Choroid plexus epithelial cell (primary cell): ENCODE measurements around the gene SCP2.
A peak's percentile ranks its signal among the peaks of the same experiment; 100 is the strongest.

Experiments used
- DNase-seq: peaks from one replicate; pipeline ENCODE4 v3.0.0-alpha.2; 2010; ENCODE audit warnings: low read depth
- H3K4me3 ChIP-seq: 2 replicates; pipeline ENCODE4 v1.5.1; 2011; ENCODE audit warnings: low read depth, mild to moderate bottlenecking, control low read depth, low read length, moderate library complexity
- TF ChIP-seq, protein P1 (sequence below): conservative IDR thresholded peaks from 2 replicates; pipeline ENCODE4 v1.5.1; 2011; ENCODE audit warnings: low read depth, mild to moderate bottlenecking, control low read depth, inconsistent platforms, low read length, moderate library complexity

Gene SCP2

DNA sequence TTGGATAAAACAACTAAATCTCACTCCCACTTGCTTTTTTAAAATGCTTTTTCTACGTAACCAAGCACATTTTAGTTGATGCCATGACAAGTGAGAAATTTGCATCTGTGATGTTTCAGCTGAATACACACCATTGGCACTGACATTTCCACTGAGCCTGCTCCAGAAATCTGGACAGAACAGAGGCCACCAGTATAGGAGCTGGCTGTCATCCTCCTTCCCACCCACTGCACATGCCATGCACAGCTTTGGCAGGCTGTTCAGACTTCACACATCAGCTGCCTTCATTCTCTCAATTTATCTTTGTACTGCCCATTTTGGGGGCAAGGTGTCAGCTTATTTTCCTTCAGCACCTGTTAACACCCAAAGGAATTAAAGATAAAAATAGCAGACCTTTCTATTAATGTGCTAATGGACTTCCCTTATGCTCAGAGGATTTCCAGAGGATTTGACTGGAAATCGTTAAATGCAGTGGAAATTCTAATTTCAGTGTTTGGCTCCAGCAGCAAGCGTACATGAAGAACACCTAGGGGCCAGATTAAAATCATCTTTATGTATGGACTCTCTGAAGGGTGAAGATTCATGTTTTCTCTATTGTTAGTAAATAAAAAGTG, 122.0 kb downstream of the SCP2 start:
- TF ChIP-seq, protein P1, sequence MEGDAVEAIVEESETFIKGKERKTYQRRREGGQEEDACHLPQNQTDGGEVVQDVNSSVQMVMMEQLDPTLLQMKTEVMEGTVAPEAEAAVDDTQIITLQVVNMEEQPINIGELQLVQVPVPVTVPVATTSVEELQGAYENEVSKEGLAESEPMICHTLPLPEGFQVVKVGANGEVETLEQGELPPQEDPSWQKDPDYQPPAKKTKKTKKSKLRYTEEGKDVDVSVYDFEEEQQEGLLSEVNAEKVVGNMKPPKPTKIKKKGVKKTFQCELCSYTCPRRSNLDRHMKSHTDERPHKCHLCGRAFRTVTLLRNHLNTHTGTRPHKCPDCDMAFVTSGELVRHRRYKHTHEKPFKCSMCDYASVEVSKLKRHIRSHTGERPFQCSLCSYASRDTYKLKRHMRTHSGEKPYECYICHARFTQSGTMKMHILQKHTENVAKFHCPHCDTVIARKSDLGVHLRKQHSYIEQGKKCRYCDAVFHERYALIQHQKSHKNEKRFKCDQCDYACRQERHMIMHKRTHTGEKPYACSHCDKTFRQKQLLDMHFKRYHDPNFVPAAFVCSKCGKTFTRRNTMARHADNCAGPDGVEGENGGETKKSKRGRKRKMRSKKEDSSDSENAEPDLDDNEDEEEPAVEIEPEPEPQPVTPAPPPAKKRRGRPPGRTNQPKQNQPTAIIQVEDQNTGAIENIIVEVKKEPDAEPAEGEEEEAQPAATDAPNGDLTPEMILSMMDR = no peak
- H3K4me3 ChIP-seq = no peak overlapping the region
- DNase-seq = no peak

DNA sequence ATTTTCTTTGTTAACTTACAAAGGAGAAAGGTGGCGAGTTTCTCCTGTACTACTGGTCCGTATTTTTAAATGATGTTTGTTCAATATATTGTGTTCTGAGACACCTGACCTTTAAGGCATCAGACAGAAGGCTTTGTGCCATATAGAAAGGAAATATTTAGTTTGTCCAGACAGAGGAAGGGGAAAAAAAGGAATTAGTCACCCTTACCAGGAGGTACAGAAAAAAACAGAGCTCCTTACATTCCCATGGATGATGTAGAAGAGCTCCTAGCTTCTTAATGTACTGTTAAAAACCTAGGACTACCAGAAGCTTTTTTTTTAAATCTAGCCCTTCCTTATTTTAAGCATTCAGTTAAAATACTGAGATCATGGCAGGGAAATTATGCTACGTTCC, 122.5 kb downstream of the SCP2 start:
- H3K4me3 ChIP-seq = no peak overlapping the region
- peak; percentile 21 for DNase-seq
- TF ChIP-seq, protein P1 = no peak

DNA sequence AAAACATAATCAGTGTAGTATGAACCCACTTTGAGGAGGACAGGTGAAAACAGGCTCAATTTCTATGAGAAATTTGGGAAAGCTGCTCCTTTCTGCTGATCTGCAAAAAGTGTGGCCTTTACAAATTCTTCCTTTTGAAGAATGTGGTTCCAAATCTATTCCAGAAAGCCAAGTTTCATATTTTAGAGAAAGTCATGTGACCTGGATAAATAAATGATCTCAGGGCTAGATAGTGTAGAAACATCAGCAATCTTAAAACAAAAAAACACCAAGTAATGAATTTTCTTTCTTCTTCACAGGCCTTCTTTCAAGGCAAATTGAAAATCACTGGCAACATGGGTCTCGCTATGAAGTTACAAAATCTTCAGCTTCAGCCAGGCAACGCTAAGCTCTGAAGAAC, 123.2 kb downstream of the SCP2 start:
- no peak for DNase-seq
- TF ChIP-seq, protein P1 = no peak
- H3K4me3 ChIP-seq = no peak overlapping the region

DNA sequence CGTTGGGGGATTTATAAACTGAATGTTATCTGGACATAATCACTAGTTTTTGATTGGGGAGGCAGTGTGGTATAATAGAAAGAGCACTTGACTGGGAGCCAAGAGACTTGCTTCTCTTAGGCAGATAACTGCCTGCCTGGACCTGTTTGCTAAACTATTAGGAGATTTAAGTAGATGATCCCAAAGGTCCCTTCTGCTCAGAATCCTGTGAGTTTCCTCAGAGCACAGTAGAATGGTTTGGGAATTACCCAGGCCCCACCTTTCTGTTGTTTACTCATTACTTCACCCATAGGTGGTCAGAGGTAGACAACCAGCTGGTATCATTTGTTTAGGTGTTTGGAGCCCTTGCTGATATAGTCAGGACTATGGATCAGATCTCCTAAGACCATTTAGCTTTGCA, 124.6 kb downstream of the SCP2 start:
- DNase-seq = no peak
- H3K4me3 ChIP-seq = no peak overlapping the region
- TF ChIP-seq, protein P1 = no peak

DNA sequence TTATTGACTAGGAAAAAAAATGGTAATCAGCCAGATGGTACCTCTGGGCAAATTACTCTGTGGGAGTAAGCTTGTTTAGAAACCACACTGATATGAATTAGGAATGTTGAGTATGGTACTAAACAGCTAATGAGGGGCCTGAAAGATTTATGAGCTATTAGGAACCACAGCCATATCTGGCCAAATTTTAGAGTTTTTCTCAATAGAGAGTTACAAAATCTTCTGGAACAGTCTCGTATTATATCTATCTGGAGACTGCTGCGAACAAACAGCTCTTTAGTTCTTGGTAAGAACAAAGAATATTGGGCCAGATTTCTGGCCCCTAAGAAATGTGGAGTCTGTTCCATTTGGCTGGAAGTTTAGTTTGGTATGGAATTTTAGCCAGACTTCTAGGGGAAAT, 130.1 kb downstream of the SCP2 start:
- H3K4me3 ChIP-seq = no peak overlapping the region
- TF ChIP-seq, protein P1 = no peak
- DNase-seq = no peak

DNA sequence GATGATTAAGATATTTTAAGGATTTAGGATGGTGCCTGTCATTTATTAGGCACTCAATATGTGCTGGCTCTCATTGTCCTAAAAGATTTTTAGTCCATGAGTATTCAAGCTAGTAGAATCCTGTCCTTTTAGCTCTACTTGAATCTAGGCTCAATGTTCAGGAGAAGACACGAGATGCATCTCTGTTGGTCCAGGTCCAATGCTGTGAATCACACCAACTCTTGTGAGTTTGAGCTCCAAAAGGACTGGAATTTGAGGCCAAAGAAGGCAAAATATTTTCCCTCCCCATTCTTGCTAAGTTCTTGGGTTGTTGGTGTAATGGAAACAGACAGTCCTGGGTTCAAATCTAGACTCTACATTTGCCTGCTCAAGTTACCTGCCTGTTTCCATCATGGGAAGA, 133.5 kb downstream of the SCP2 start:
- peak; percentile 75 for DNase-seq
- TF ChIP-seq, protein P1 = no peak

DNA sequence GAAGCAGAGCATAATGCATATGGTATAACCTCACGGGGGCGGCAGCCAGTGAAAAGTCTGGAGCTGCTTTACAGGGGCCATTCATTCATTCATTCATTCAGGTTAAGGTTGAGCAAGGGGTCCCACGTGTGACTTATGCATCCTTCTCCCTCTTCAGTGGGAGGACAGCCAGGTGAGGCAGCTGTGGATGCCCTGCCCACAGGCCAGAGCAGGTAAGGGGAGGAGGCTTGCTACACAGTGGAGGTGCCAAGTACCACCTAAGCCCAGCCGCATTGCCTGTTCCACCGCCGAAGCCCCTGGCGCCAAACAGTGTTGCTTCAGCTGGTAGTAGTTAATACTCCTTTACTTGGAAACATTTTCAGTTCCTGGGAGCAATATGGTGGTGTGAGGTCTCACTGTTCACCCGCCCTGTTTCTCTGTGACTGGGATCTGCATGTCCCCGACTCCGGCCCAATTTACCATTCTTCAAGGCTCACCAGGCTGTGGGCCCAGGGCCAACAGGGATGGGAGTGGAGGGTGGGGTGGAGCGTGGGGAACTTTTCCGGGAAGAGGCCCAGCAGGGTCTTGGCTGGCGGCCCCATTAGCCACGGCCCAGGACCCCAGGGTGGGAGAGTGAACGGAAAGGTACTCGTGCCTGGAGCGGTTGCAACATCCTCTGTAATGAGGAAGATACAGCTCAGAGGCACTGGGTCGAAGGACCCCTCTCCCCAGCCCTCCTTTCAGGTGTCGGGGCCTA, 134.2 kb downstream of the SCP2 start:
- TF ChIP-seq, protein P1 = no peak
- peak; percentile 12 for DNase-seq
- H3K4me3 ChIP-seq = peak overlapping the region; percentile 61

More for the DNA sequence above, 133.5 kb downstream of the SCP2 start:
- no peak overlapping the region for H3K4me3 ChIP-seq
